HG02884 (cell line): ENCODE results near the gene ACTL8.

Experiments
- ATAC-seq: cut with Tn5 transposase; IDR thresholded peaks from one replicate; pipeline ENCODE4 v1.9.1; 2021; ENCODE audit warnings: mild to moderate bottlenecking, moderate library complexity; ENCODE audit not compliant: unreplicated experiment

Gene ACTL8

GRCh38 chr1:17841944-17842343, 86.8 kb downstream of the ACTL8 start:
- ATAC-seq, result no peak

DNA sequence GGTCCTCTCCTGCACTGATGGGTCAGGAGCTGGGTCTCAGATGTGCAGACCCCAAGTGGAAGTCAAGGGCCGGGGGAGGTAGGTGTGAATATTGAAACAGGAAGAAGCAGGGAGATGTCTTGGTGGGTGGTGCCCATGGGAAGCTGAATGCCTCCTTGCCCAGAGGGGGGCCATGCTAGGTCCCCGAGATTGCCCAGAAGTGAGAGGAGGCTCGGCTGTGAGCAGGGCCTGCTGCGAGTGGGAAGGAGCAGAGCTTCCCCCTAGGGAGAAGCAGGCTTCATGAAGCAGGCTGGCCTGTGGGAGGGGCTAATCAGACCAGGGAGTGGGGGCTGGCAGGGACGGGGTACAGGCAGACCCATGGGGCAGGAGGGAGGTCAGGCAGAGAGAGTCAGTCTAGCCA, 87.6 kb downstream of the ACTL8 start:
- ATAC-seq, result no peak

- ATAC-seq, result no peak
Observed at GRCh38 chr1:17844185-17844826, 89.2 kb downstream of the ACTL8 start.

GRCh38 chr1:17845583-17845982, 90.5 kb downstream of the ACTL8 start:
- ATAC-seq, result no peak

DNA sequence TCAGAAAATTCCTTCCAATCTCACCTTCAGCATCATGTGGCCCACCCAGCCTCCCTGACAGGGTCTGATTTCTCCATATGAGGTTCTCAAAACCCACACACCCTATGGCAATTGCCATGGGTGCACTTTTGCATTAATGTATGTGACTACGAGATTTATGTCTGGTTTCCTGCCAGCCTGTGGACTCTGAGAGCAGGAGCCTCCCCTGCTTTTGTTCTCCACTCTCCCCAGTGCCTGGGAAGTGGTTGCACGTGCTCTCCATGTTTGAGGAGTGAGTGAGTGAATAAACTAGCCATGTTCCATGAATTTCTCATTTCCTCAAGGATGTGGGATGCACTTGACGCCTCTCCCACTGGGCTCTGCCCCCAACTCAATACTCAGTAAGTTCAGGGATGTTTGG, 91.2 kb downstream of the ACTL8 start:
- no peak for ATAC-seq

DNA sequence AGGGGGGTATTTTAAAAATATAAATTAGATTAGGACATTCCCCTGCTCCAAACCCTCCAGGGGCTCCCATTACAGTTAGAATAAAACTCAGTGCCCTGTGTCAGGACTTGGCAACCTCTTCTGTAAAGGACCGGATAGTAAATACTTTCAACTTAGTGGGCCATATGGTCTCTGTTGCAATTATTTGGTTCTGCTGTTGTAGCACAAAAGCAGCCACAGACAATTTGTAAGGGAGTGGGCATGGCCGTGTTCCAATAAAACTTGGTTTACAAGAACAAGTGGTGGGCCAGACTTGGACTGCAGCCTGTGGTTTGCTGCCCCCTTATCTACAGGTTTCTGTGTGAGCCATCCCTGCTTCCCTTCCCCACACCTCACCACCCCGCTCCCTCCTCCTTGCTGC, 92.0 kb downstream of the ACTL8 start:
- no peak for ATAC-seq

GRCh38 chr1:17849216-17849615, 94.1 kb downstream of the ACTL8 start:
- ATAC-seq, result no peak

- no peak for ATAC-seq
Observed at GRCh38 chr1:17851056-17851455, 95.9 kb downstream of the ACTL8 start.

DNA sequence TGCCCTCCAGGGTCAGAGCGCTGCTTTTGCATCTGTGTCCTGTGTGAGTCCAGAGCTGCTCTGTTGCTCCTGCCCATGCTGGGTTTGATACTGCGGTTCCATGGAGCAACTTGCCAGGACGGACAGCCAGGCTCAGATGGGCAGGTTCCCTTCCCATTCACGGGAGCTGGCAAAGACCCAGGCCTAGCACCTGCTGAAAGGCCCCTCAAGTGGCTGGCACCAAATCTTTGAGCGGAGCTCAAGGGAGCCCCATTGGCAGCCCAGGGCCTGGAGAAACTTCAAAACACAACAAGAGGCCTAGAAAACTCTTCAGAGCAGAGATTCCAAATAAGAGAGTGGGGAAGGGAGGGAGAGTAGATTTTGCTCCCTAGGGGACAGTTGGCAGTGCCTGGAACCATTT, 97.2 kb downstream of the ACTL8 start:
- no peak for ATAC-seq

DNA sequence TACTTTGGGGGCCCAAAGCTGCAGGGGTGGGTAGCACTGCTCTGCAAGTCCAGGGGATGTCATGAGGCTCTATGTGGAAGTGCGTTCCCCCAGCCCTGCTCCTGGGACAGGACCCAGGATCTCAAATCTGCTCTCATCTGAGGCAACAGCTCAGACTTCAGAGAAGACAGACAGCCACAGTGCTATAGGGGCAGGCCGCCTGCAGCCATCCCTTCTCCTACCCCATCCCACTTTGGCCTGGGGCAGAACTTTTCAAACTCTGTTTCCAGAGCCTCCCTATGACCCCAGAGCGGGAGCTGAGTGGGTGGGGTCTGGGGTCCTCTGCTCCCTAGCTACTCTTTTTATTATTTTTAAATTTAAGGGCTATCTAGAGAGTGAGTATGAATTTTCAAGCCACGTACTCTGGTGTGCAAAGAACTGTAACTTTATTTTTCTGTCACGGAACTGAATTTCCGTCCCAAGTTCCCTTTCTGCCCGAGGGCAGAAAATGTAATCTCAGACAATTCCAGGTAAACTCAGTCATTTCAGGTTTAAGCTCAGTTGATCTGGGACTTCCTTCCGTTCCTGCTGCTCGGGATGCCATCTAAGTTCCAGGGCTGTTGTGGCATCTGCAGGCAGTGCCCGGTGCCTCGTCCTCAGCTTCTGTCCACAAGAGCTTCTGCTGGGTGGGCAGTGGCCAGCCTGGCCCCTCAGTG, 98.3 kb downstream of the ACTL8 start:
- ATAC-seq, result no peak

DNA sequence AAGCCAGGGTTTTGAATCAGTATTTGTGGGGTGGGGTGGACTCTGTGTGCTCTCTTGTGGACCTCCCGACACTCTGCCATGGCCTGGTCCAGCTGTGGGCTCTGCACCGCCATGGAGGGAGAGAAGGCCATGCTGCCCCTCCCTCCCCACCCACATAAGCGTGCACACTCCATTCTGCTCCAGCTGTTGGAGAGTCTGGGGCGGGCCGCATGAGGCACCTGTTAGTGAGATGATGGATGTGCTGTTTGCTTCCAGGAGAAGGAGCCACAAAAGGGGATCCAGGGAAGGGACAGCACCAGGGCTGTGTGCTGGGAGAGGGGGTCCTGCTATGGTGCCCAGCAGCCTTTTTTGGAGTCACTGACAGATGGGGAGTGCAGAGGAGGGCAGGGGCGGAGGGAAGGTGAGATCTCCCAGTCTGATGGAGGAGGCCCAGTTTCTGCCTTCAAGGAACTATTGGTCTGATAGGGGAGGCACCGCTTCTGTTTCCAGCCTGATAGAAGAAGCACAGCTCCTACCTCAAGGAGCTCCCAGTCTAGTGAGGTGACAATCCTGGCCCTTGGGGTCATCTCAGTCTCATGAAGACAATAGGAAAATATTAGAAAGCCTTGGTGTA, 101.5 kb downstream of the ACTL8 start:
- ATAC-seq, result no peak

GRCh38 chr1:17857109-17857499, 102.0 kb downstream of the ACTL8 start:
- ATAC-seq, result no peak

- no peak for ATAC-seq
Observed at GRCh38 chr1:17857996-17858395, 102.9 kb downstream of the ACTL8 start.

- ATAC-seq, result no peak
Observed at GRCh38 chr1:17860812-17861211, 105.7 kb downstream of the ACTL8 start.

GRCh38 chr1:17861685-17862084, 106.6 kb downstream of the ACTL8 start:
- ATAC-seq, result no peak

DNA sequence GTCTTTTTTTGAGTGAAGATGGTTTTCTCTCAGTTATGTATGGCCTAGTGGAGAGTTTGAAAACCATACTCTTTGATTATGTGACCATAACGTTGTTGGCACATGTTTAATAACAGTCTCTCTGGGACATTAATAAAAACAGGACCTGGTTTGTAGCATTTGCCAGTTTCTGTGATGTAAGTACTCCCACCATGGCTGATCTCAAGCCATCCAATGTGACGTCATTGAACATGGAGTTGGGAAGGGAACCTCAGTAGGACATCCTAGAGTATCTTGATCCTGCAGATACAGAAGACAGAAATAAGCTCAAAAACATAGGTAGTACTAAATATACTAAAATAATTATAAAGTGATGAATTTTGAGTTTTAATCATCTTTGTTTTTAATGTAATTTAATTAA, 107.0 kb downstream of the ACTL8 start:
- ATAC-seq, result no peak

GRCh38 chr1:17865912-17866739, 111.0 kb downstream of the ACTL8 start:
- no peak for ATAC-seq

DNA sequence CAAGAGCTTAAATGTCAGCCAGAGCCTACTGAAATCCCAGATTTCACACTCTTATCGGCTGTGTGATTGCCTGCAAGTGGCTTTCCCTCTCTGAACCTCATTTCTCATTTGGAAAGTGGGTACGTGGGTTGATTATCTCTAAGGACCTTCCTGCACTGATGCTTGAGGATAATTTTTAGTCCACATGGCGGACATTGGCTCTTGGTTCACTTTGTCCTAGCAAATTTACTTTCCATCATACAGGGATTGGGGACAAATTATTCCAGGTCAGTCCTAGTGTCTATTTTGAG, 111.6 kb downstream of the ACTL8 start:
- ATAC-seq, result no peak

DNA sequence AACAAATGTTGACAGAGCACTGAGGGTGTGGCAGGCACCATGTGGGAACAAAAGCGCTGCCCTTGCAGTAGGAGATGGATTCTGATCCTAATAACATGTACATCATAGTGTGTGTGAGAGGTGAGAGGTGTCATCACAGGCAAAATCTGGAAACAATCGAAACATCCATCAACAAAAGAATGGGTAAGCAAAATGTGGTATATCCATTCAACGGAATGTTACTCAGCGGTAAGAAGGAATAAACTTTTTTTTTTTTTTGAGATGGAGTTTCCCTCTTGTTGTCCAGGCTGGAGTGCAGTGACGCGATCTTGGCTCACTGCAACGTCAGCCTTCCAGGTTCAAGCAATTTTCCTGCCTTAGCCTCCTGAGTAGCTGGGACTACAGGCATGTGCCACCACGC, 112.3 kb downstream of the ACTL8 start:
- no peak for ATAC-seq

DNA sequence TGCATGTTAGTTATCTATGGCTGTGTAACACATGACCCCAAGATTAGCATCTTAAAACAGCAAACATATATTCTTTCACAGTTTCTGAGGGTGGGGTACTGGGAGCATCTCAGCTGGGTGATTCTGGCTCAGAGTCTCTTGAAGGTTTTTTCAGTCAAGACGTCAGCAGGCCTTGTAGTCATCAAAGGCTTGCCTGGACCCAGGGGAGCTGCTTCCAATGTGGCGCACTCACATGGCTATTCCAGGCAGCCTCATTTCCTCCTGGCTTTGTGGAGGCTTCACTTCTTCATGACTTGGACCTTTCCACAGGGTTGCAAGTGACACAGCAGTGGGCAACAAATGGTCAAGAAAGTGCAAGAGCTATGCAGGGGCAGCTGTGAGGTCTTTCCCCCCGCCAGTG, 114.7 kb downstream of the ACTL8 start:
- no peak for ATAC-seq

DNA sequence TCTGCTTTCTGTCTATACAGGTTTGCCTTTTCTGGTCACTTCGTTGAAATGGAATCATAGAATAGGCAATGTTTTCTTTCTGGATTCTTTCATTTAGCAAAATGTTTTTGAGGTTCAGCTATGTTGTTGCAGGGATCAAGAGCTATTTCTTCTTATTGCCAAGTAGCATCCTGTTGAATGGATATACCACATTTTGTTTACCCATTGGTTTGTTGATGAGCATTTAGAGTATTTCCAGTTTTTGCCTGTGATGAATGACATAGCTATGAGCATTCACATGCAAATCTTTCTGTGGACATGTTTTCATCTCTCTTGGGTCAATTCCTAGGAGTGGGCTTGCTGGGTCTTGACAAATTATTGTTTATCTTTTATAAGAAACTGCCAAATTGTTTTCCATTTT, 115.5 kb downstream of the ACTL8 start:
- no peak for ATAC-seq
